Naive B cell (primary cell): Measurements from ENCODE around the gene ZNF76. TPM values are rescaled to one million over a fixed set of nuclear protein-coding genes. Genes with fewer than 3 reads are reported as not detected.
"Not testable (repeated sequence)": the region's sequence is repeated elsewhere in the genome, so short reads cannot be mapped to it uniquely, and the experiment has no call there.

Source experiments
- ATAC-seq, 2 donors: fragments of 150-1000 bp; cut with Tn5 transposase; 2 replicates each; pipeline ENCODE4 v1.10.0; 2021; ENCODE audit warnings: low read depth in 2 of 2, mild to moderate bottlenecking in 2 of 2, moderate library complexity in 2 of 2
- DNase-seq: peaks from one replicate; pipeline ENCODE4 v3.0.0; 2022
- H3K27ac Mint-ChIP-seq, 6 donors: one replicate each; pipeline ENCODE4 v1.8.0; 2020 to 2022; ENCODE audit warnings: mild to moderate bottlenecking in 6 of 6, mixed read lengths in 6 of 6, moderate library complexity in 5 of 6, inconsistent platforms in 2 of 6
- H3K27me3 Mint-ChIP-seq, 3 donors: one replicate each; pipeline ENCODE4 v1.8.0; 2021 to 2022; ENCODE audit warnings: mixed read lengths in 3 of 3, mild to moderate bottlenecking in 1 of 3
- H3K36me3 Mint-ChIP-seq, 2 donors: one replicate each; pipeline ENCODE4 v1.8.0; 2020 to 2022; ENCODE audit warnings: mixed read lengths in 2 of 2, inconsistent platforms in 1 of 2, mild to moderate bottlenecking in 1 of 2
- H3K4me1 Mint-ChIP-seq, 3 donors: one replicate each; pipeline ENCODE4 v1.8.0; 2020 to 2022; ENCODE audit warnings: mixed read lengths in 3 of 3, inconsistent platforms in 1 of 3, mild to moderate bottlenecking in 1 of 3, moderate library complexity in 1 of 3
- H3K4me3 Mint-ChIP-seq, 8 donors: one replicate each; pipeline ENCODE4 v1.8.0; 2020 to 2022; ENCODE audit warnings: mild to moderate bottlenecking in 8 of 8, mixed read lengths in 8 of 8, moderate library complexity in 8 of 8, inconsistent platforms in 2 of 8
- H3K9me3 Mint-ChIP-seq, 7 donors: one replicate each; pipeline ENCODE4 v1.8.0; 2020 to 2022; ENCODE audit warnings: mixed read lengths in 7 of 7, mild to moderate bottlenecking in 5 of 7, inconsistent platforms in 2 of 7, moderate library complexity in 1 of 7
- polyA plus RNA-seq, 6 donors: library from polyadenylated mRNA; unstranded; fragments of 300-500 nt; fragmentation: Illumina TruSeq; gene quantifications; one replicate each; pipeline ENCODE4 v1.2.3, GENCODE V29; 2021; ENCODE audit warnings: low read depth in 6 of 6

Gene ZNF76
- polyA plus RNA-seq, 6 donors from 2014 or later: 22.4 to 42.1 (median 29.8) TPM

- Mint-ChIP-seq H3K36me3 (peaks cover 0 to 4% of the 10 kb centered on the region in 2 donors), H3K27ac (peak overlapping the region; percentile 96 to 99 (median 98)), H3K27me3 (no peaks in the 10 kb centered on the region), H3K4me1 (peaks cover 51 to 74% (median 70%) of the 10 kb centered on the region in 3 donors), H3K4me3 (peak overlapping the region; percentile 77 to 93 (median 88)), H3K9me3 (no peaks in the 10 kb centered on the region)
- ATAC-seq: peak; percentile 84 to 86
- DNase-seq: peak; percentile 80
Measured at GRCh38 chr6:35302604-35303241, 43.2 kb downstream of the ZNF76 start.

GRCh38 chr6:35304299-35304698 is 44.8 kb downstream of the ZNF76 start:
- no peaks in the 10 kb centered on the region for H3K27me3 Mint-ChIP-seq
- ATAC-seq (no peak), DNase-seq (no peak)
- peaks cover 51 to 74% (median 72%) of the 10 kb centered on the region in 3 donors for H3K4me1 Mint-ChIP-seq
- H3K9me3 Mint-ChIP-seq: no peaks in the 10 kb centered on the region
- peaks cover 4 to 7% of the 10 kb centered on the region in 2 donors for H3K36me3 Mint-ChIP-seq
- peak overlapping the region in 6 of 8 donors; percentile 36 to 84 (median 72) for H3K4me3 Mint-ChIP-seq
- peak overlapping the region; percentile 96 to 99 (median 98) for H3K27ac Mint-ChIP-seq

DNA sequence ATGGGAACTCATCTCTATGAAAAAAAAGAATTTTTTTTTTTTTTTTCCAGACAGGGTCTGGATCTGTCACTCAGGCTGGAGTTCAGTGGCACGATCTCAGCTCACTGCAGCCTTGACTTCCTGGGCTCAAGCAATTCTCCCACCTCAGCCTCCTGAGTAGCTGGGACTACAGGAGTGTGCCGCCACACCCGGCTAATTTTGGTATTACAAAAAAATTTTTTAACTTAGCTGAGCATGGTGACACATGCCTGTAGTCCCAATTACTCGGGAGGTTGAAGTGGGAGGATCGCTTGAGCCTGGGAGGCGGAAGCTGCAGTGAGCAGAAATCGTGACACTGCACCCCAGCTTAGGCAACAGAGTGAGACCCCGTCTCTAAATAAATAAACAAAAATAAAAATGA is 45.6 kb downstream of the ZNF76 start:
- Mint-ChIP-seq H3K36me3 (peaks cover 4 to 7% of the 10 kb centered on the region in 2 donors), H3K27ac (no peak overlapping the region)

DNA sequence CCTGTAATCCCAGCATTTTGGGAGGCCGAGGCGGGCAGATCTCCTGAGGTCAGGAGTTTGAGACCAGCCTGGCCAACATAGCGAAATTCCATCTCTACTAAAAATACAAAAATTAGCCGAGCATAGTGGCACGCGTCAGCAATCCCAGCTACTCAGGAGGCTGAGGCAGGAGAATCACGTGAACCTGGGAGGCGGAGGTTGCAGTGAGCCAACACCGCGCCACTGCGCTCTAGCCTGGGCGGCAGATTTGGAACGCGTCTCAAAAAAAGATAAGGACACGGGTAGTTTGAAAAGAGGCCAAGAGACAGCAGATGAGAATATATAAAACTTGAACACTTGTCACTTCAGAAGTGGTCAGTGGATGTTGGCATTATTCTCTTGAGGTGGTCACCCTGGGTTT is 47.6 kb downstream of the ZNF76 start:
- not testable (repeated sequence) for H3K36me3 Mint-ChIP-seq, H3K9me3 Mint-ChIP-seq, H3K27me3 Mint-ChIP-seq, DNase-seq, ATAC-seq, H3K4me3 Mint-ChIP-seq
- H3K4me1 Mint-ChIP-seq: peaks cover 62 to 77% (median 74%) of the 10 kb centered on the region in 3 donors
- peak overlapping the region in 5 of 6 donors; percentile 20 to 97 (median 57) for H3K27ac Mint-ChIP-seq

More for the DNA sequence above, 45.6 kb downstream of the ZNF76 start:
- DNase-seq (no peak), ATAC-seq (no peak)
- Mint-ChIP-seq H3K4me3 (no peak overlapping the region), H3K4me1 (peaks cover 53 to 74% (median 72%) of the 10 kb centered on the region in 3 donors), H3K9me3 (no peaks in the 10 kb centered on the region), H3K27me3 (no peaks in the 10 kb centered on the region)

GRCh38 chr6:35308543-35308942 is 49.0 kb downstream of the ZNF76 start:
- H3K9me3 Mint-ChIP-seq, ATAC-seq, H3K27me3 Mint-ChIP-seq, DNase-seq: not testable (repeated sequence)
- H3K27ac Mint-ChIP-seq: peak overlapping the region in 3 of 6 donors; percentile 15 to 97 (median 82)
- H3K4me3 Mint-ChIP-seq: peak overlapping the region in 1 of 8 donors; percentile 25
- peaks cover 7 to 11% of the 10 kb centered on the region in 2 donors for H3K36me3 Mint-ChIP-seq
- peaks cover 61 to 77% (median 73%) of the 10 kb centered on the region in 3 donors for H3K4me1 Mint-ChIP-seq

GRCh38 chr6:35309611-35310264 is 50.2 kb downstream of the ZNF76 start:
- Mint-ChIP-seq H3K27me3 (no peaks in the 10 kb centered on the region), H3K4me1 (peaks cover 56 to 77% (median 69%) of the 10 kb centered on the region in 3 donors), H3K4me3 (peak overlapping the region in 7 of 8 donors; percentile 10 to 89 (median 49)), H3K27ac (peak overlapping the region; percentile 58 to 99 (median 94)), H3K9me3 (no peaks in the 10 kb centered on the region), H3K36me3 (peaks cover 7 to 13% of the 10 kb centered on the region in 2 donors)
- ATAC-seq (no peak), DNase-seq (no peak)

GRCh38 chr6:35310265-35310831 is 50.8 kb downstream of the ZNF76 start:
- H3K27ac Mint-ChIP-seq: peak overlapping the region; percentile 89 to 99 (median 98)
- H3K27me3 Mint-ChIP-seq: no peaks in the 10 kb centered on the region
- no peak for ATAC-seq
- DNase-seq: no peak
- H3K9me3 Mint-ChIP-seq: no peaks in the 10 kb centered on the region
- peaks cover 56 to 81% (median 72%) of the 10 kb centered on the region in 3 donors for H3K4me1 Mint-ChIP-seq
- H3K36me3 Mint-ChIP-seq: peaks cover 7 to 15% of the 10 kb centered on the region in 2 donors
- H3K4me3 Mint-ChIP-seq: peak overlapping the region in 7 of 8 donors; percentile 19 to 91 (median 76)

GRCh38 chr6:35311390-35312075 is 52.0 kb downstream of the ZNF76 start:
- DNase-seq: peak; percentile 61
- H3K27ac Mint-ChIP-seq: peak overlapping the region; percentile 97 to 99 (median 98)
- H3K27me3 Mint-ChIP-seq: no peaks in the 10 kb centered on the region
- H3K9me3 Mint-ChIP-seq: no peaks in the 10 kb centered on the region
- peak; percentile 91 to 93 for ATAC-seq
- peaks cover 57 to 81% (median 71%) of the 10 kb centered on the region in 3 donors for H3K4me1 Mint-ChIP-seq
- peak overlapping the region; percentile 76 to 91 (median 86) for H3K4me3 Mint-ChIP-seq
- peaks cover 9 to 18% of the 10 kb centered on the region in 2 donors for H3K36me3 Mint-ChIP-seq

GRCh38 chr6:35312076-35312800 is 52.7 kb downstream of the ZNF76 start:
- Mint-ChIP-seq H3K27me3 (no peaks in the 10 kb centered on the region), H3K4me3 (peak overlapping the region; percentile 76 to 91 (median 86)), H3K9me3 (no peaks in the 10 kb centered on the region), H3K4me1 (peaks cover 61 to 74% (median 64%) of the 10 kb centered on the region in 3 donors), H3K36me3 (peaks cover 17 to 25% of the 10 kb centered on the region in 2 donors), H3K27ac (peak overlapping the region; percentile 97 to 99 (median 98))
- ATAC-seq (no peak), DNase-seq (no peak)

GRCh38 chr6:35312807-35313206 is 53.3 kb downstream of the ZNF76 start:
- H3K27ac Mint-ChIP-seq: peak overlapping the region; percentile 85 to 99 (median 98)
- ATAC-seq: no peak
- peaks cover 58 to 74% (median 59%) of the 10 kb centered on the region in 3 donors for H3K4me1 Mint-ChIP-seq
- H3K36me3 Mint-ChIP-seq: peaks cover 22 to 27% of the 10 kb centered on the region in 2 donors
- DNase-seq: no peak
- H3K9me3 Mint-ChIP-seq: no peaks in the 10 kb centered on the region
- H3K4me3 Mint-ChIP-seq: peak overlapping the region; percentile 9 to 90 (median 80)
- H3K27me3 Mint-ChIP-seq: no peaks in the 10 kb centered on the region

GRCh38 chr6:35317483-35318195 is 58.1 kb downstream of the ZNF76 start:
- H3K36me3 Mint-ChIP-seq: peaks cover 37 to 51% of the 10 kb centered on the region in 2 donors
- no peaks in the 10 kb centered on the region for H3K27me3 Mint-ChIP-seq
- ATAC-seq (no peak), DNase-seq (no peak)
- H3K9me3 Mint-ChIP-seq: no peaks in the 10 kb centered on the region
- no peak overlapping the region for H3K27ac Mint-ChIP-seq
- H3K4me1 Mint-ChIP-seq: peaks cover 17 to 33% (median 23%) of the 10 kb centered on the region in 3 donors
- no peak overlapping the region for H3K4me3 Mint-ChIP-seq
